Measurements from ENCODE around the gene SLC2A10.

The SLC2A10 gene

DNA sequence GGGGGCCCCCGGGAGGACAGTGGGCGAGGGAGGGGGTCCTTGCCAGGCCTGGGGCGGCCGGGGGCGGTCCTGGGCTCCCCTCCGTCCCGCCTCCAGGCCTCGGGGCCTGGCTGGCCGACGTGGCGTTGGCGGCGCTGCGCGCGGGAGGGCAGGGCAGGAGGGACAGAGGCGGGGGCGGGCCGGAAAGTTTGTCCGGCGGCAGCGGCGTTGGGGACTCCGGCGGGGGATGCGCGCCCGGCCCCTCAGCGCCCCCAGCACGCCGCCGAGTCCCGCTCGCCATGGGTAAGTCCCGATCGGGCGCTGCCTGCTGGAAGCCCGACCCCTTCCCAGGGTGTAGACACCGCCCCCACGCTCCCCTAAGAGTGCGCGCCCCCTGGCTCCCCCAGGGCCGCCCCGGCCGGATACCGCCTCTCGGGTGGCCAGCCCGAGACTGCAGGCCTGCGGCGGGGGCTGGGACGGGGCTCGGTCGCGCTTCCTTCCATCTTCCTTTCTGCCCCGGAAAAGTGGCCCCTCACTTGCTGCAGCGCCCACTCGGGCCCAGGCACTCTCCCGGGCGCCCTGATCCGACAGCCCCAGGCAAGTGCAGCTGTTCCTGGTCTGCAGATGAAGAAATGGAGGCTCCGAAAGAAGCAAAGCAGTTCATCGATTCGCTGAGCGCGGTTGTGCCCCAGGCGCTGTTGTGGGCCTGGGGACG, at the start of gene SLC2A10:
SLC2A10 (plus strand) TSS at position 191 of the 694 bp plus-strand sequence; CDS start at position 279, 88 bp downstream.
- H3K36me3 ChIP-seq (ENCODE audit: insufficient read depth, low read length), result no peaks in the 10 kb centered on the region
- H3K9me3 ChIP-seq (ENCODE audit: low read length), result no peaks in the 10 kb centered on the region
- H3K27ac ChIP-seq (ENCODE audit: low read depth, low read length), result peak within 1 kb of the TSS; percentile 59
- peaks cover 22% of the 10 kb centered on the region for H3K4me1 ChIP-seq (ENCODE audit: insufficient read depth, low read length)
- peak within 1 kb of the TSS; percentile 70 to 93 for H3K4me3 ChIP-seq (ENCODE audit: low read depth in 1 of 2, low read length in 2 of 2)
- no peaks in the 10 kb centered on the region for H3K27me3 ChIP-seq (ENCODE audit: control insufficient read depth in 1 of 2, insufficient read depth in 2 of 2, low read length in 2 of 2)
- H3K9ac ChIP-seq (ENCODE audit: low read length), result peak within 1 kb of the TSS; percentile 74

DNA sequence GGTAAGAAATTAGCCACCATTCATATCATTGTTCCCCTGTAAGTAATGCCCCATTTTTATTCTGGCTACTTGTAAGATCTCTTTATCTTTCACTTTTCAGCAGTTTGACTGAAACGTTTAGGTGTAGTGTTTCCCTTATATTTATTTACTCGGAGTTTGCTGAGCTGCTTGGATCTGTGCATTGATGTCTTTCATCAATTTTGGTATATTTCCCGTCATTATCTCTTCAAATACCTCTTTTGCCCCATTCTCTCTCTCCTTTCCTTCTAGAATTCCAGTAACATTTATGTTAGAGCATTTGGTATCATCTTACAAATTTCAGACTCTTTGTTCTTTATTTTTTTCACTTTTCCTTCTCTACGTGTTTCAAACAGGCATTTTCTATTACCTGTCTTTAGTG, 49.0 kb upstream of the SLC2A10 start:
- H3K9me3 ChIP-seq (ENCODE audit: low read length), result no peaks in the 10 kb centered on the region
- H3K27me3 ChIP-seq (ENCODE audit: control insufficient read depth in 1 of 2, insufficient read depth in 2 of 2, low read length in 2 of 2), result no peaks in the 10 kb centered on the region
- H3K36me3 ChIP-seq (ENCODE audit: insufficient read depth, low read length), result no peaks in the 10 kb centered on the region
- no peak overlapping the region for H3K4me3 ChIP-seq (ENCODE audit: low read depth in 1 of 2, low read length in 2 of 2)
- no peak overlapping the region for H3K9ac ChIP-seq (ENCODE audit: low read length)
- H3K4me1 ChIP-seq (ENCODE audit: insufficient read depth, low read length), result no peaks in the 10 kb centered on the region
- no peak overlapping the region for H3K27ac ChIP-seq (ENCODE audit: low read depth, low read length)

- H3K27me3 ChIP-seq (ENCODE audit: control insufficient read depth in 1 of 2, insufficient read depth in 2 of 2, low read length in 2 of 2), result no peaks in the 10 kb centered on the region
- no peaks in the 10 kb centered on the region for H3K9me3 ChIP-seq (ENCODE audit: low read length)
- no peak overlapping the region for H3K27ac ChIP-seq (ENCODE audit: low read depth, low read length)
- no peak overlapping the region for H3K4me3 ChIP-seq (ENCODE audit: low read depth in 1 of 2, low read length in 2 of 2)
- H3K36me3 ChIP-seq (ENCODE audit: insufficient read depth, low read length), result no peaks in the 10 kb centered on the region
- H3K9ac ChIP-seq (ENCODE audit: low read length), result no peak overlapping the region
- H3K4me1 ChIP-seq (ENCODE audit: insufficient read depth, low read length), result no peaks in the 10 kb centered on the region
Observed at GRCh38 chr20:46661659-46662058, 47.8 kb upstream of the SLC2A10 start.

DNA sequence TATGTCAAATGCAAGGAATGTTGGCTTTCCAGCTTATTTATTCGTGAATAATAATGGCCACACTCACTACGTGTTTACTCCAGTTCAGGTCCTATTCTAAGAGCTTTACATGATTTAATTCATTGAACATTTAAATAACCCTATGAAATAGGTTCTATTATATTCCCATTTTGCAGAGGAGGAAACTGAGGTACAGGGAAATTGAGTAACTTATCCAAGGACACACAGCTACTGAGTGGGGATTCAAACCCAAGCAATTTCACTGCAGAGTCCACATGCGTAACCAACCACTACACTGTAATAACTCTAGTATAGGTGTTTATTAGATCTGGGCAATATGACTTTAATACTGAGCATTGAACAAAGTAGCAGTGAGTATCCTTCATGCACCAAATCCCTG, 45.9 kb upstream of the SLC2A10 start:
- no peaks in the 10 kb centered on the region for H3K27me3 ChIP-seq (ENCODE audit: control insufficient read depth in 1 of 2, insufficient read depth in 2 of 2, low read length in 2 of 2)
- H3K27ac ChIP-seq (ENCODE audit: low read depth, low read length), result no peak overlapping the region

GRCh38 chr20:46665602-46666001, 43.8 kb upstream of the SLC2A10 start:
- H3K27me3 ChIP-seq (ENCODE audit: control insufficient read depth in 1 of 2, insufficient read depth in 2 of 2, low read length in 2 of 2), result no peaks in the 10 kb centered on the region
- no peak overlapping the region for H3K9ac ChIP-seq (ENCODE audit: low read length)
- H3K4me1 ChIP-seq (ENCODE audit: insufficient read depth, low read length), result no peaks in the 10 kb centered on the region
- no peak overlapping the region for H3K27ac ChIP-seq (ENCODE audit: low read depth, low read length)
- H3K4me3 ChIP-seq (ENCODE audit: low read depth in 1 of 2, low read length in 2 of 2), result no peak overlapping the region
- no peaks in the 10 kb centered on the region for H3K9me3 ChIP-seq (ENCODE audit: low read length)
- H3K36me3 ChIP-seq (ENCODE audit: insufficient read depth, low read length), result no peaks in the 10 kb centered on the region

More for the DNA sequence above, 45.9 kb upstream of the SLC2A10 start:
- H3K9ac ChIP-seq (ENCODE audit: low read length), result no peak overlapping the region
- no peak overlapping the region for H3K4me3 ChIP-seq (ENCODE audit: low read depth in 1 of 2, low read length in 2 of 2)
- no peaks in the 10 kb centered on the region for H3K4me1 ChIP-seq (ENCODE audit: insufficient read depth, low read length)
- H3K9me3 ChIP-seq (ENCODE audit: low read length), result no peaks in the 10 kb centered on the region
- H3K36me3 ChIP-seq (ENCODE audit: insufficient read depth, low read length), result no peaks in the 10 kb centered on the region

DNA sequence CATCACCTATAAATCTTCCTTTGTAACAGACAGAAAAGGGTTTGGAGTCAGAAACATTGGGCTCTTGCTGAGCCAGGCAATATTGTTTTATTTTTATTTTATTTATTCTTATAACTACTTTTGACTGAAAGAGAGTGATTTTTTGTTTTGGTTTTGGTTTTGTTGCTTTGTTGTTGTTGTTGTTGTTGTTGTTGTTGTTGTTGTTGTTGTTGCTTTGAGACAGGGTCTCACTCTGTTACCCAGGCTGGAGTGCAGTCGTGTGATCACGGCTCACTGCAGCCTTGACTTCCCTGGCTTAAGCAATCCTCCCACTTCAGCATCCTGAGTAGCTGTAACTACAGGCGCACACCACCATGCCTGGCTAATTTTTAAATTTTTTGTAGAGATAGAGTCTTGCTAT, 43.1 kb upstream of the SLC2A10 start:
- Histone ChIP-seq H3K27me3 (ENCODE audit: control insufficient read depth in 1 of 2, insufficient read depth in 2 of 2, low read length in 2 of 2) (no peaks in the 10 kb centered on the region), H3K9me3 (ENCODE audit: low read length) (no peaks in the 10 kb centered on the region), H3K4me3 (ENCODE audit: low read depth in 1 of 2, low read length in 2 of 2) (no peak overlapping the region), H3K36me3 (ENCODE audit: insufficient read depth, low read length) (no peaks in the 10 kb centered on the region), H3K9ac (ENCODE audit: low read length) (no peak overlapping the region), H3K4me1 (ENCODE audit: insufficient read depth, low read length) (no peaks in the 10 kb centered on the region), H3K27ac (ENCODE audit: low read depth, low read length) (no peak overlapping the region)

- Histone ChIP-seq H3K9ac (ENCODE audit: low read length) (no peak overlapping the region), H3K36me3 (ENCODE audit: insufficient read depth, low read length) (no peaks in the 10 kb centered on the region), H3K27me3 (ENCODE audit: control insufficient read depth in 1 of 2, insufficient read depth in 2 of 2, low read length in 2 of 2) (no peaks in the 10 kb centered on the region), H3K4me1 (ENCODE audit: insufficient read depth, low read length) (no peaks in the 10 kb centered on the region), H3K9me3 (ENCODE audit: low read length) (no peaks in the 10 kb centered on the region), H3K4me3 (ENCODE audit: low read depth in 1 of 2, low read length in 2 of 2) (no peak overlapping the region), H3K27ac (ENCODE audit: low read depth, low read length) (no peak overlapping the region)
Observed at GRCh38 chr20:46666818-46667515, 42.5 kb upstream of the SLC2A10 start.

DNA sequence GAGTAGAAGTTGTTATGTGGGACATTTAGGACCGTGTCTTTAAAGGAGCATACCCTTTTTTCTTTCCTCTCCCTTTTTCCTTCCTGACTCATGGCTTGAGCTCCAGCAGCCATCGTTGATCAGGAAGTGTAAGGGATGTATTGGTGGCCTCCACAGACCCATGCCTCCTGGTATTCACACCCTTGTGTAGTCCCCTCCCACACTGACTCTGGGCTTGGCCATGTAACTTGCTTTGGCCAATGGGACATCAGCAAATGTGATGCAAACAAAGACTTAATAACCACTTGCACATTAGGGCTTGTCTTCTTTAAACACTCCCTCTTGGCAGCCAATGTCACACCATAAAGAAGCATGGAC, 39.2 kb upstream of the SLC2A10 start:
- Histone ChIP-seq H3K4me1 (ENCODE audit: insufficient read depth, low read length) (no peaks in the 10 kb centered on the region), H3K36me3 (ENCODE audit: insufficient read depth, low read length) (no peaks in the 10 kb centered on the region), H3K27ac (ENCODE audit: low read depth, low read length) (no peak overlapping the region), H3K9ac (ENCODE audit: low read length) (no peak overlapping the region), H3K4me3 (ENCODE audit: low read depth in 1 of 2, low read length in 2 of 2) (no peak overlapping the region), H3K27me3 (ENCODE audit: control insufficient read depth in 1 of 2, insufficient read depth in 2 of 2, low read length in 2 of 2) (no peaks in the 10 kb centered on the region), H3K9me3 (ENCODE audit: low read length) (no peaks in the 10 kb centered on the region)

DNA sequence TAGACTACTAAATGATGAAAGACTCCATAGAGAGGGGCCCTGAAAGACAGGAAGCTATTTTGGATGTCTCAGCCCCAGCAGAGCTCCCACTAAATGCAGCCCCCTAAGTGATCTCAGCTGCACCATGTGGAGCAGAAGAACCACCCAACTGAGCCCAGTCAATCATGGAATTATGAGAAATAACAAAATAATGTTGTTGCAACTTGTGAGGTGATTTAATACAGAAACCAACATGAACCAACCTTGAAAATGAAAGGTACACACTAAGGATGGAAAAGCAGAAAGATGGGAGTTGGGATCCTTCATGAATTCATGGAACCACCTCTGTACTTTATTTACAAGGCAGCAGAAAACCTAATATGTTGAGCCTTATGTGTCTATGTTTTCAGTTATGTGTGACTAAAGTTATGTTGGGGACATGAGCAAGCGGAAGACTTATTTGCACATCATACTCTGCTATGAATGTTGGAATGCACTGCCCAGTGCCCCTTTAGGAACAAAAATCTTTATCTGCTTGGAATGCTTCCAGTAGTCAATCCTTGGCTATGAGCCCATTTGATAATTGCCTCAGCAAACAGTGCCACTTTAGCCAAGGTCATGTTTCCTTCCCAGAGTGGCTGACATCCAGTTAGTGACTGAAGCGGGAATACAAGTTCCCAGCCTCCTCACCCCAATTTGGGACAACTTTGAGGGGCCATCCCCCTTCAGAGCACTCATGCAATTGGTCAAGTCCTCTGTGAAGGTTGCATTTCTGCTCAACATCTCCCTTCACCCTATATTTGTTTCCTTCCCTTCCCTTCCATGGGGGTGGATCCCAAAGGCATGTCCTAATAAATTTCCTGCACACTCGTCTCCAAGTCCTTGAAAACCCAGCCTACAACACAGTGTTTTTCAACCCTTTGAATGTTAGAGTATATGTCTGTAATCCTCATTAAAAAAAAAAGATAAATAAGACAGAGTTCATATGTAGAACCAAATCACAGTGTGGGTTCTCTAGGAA, 38.6 kb upstream of the SLC2A10 start:
- H3K9ac ChIP-seq (ENCODE audit: low read length), result no peak overlapping the region
- H3K4me3 ChIP-seq (ENCODE audit: low read depth in 1 of 2, low read length in 2 of 2), result no peak overlapping the region
- H3K9me3 ChIP-seq (ENCODE audit: low read length), result no peaks in the 10 kb centered on the region
- H3K27ac ChIP-seq (ENCODE audit: low read depth, low read length), result no peak overlapping the region
- H3K4me1 ChIP-seq (ENCODE audit: insufficient read depth, low read length), result no peaks in the 10 kb centered on the region
- H3K36me3 ChIP-seq (ENCODE audit: insufficient read depth, low read length), result no peaks in the 10 kb centered on the region
- H3K27me3 ChIP-seq (ENCODE audit: control insufficient read depth in 1 of 2, insufficient read depth in 2 of 2, low read length in 2 of 2), result no peaks in the 10 kb centered on the region

DNA sequence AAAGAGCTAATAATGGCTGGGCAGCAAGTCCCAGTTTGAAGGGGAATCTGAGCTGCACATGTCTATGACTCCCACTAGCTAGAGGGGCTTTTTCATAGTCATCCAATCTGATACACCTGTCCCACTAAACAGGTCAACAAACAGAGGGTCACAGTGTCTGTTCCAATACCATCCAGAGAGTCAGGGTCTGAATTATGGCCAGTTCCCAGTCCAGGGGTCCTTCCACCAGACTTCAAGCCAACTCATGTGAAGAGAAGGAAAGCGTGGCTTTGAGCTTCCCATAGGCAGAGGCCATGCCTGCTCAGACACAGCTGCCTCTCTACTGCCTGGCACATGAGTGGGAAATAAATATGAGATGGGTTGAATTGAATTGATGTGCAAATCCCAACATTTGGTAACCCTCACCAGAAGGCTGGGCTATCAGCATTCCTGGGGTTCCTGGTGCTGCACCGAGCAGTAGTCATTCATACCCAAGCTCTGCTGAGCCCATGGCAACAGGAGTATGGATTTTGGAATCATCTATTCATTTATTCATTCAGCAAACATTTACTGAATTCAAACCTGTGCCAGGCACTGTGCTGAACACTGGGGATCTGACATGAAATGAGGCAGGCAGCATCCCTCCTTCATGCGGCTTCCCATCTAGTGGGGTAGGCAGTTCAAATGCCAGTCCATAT, 37.4 kb upstream of the SLC2A10 start:
- Histone ChIP-seq H3K9ac (ENCODE audit: low read length) (no peak overlapping the region), H3K27ac (ENCODE audit: low read depth, low read length) (no peak overlapping the region)

More for the DNA sequence above, 37.4 kb upstream of the SLC2A10 start:
- Histone ChIP-seq H3K4me3 (ENCODE audit: low read depth in 1 of 2, low read length in 2 of 2) (no peak overlapping the region), H3K36me3 (ENCODE audit: insufficient read depth, low read length) (no peaks in the 10 kb centered on the region), H3K4me1 (ENCODE audit: insufficient read depth, low read length) (no peaks in the 10 kb centered on the region), H3K9me3 (ENCODE audit: low read length) (no peaks in the 10 kb centered on the region), H3K27me3 (ENCODE audit: control insufficient read depth in 1 of 2, insufficient read depth in 2 of 2, low read length in 2 of 2) (no peaks in the 10 kb centered on the region)

Measured in muscle layer of colon (tissue), 2 donors.